ENCODE measurements around the gene SLC17A7.
A peak's percentile ranks its signal among the peaks of the same experiment; 100 is the strongest.

The SLC17A7 gene

DNA sequence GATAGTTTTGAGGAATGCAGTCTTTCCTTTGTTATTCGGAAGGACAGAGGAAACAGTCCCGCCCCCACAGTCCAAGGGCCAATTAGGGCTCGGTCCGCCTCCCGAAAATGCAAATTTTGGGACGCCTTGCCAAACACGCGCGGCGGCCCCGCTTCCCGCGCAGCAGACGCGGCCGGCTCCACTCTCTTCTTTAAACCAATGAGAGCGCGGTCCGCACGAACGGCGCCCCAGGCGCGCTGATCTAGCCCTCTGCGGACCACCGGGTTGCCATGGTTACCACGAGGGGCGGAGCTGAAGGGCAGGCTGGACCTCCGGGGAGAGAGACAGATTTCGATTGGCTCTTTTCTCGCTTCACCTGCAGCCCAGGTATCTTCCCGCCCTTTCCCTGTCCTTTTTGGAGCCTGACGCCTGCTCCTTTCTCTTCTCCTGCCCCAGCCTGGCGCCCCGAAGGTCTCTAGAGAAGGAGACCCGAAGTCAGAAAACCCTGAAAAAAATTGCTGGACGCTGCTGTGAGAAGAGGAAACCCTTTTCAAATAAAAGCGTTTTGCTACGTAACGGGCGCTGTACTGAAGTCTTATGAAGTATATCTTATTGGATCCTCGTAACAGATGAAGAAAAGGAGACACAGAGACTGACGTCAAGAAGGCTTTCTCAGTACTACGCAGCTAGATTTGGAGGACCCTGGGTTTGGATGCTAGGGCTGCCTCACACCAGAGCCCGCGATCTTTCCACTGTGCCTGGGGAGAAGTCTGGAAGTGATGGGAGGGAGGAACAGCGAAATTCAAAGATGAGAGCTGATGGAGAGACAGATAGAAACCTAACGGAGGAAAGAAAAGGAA is 20.1 kb downstream of the SLC17A7 start:
- in situ Hi-C loops (cut with HindIII; ENCODE audit: low pct_ligation_motif_present, low sequenced_read_pairs) = no loop called here
- DNase-seq = peak; percentile 49
- TF ChIP-seq, protein P1, sequence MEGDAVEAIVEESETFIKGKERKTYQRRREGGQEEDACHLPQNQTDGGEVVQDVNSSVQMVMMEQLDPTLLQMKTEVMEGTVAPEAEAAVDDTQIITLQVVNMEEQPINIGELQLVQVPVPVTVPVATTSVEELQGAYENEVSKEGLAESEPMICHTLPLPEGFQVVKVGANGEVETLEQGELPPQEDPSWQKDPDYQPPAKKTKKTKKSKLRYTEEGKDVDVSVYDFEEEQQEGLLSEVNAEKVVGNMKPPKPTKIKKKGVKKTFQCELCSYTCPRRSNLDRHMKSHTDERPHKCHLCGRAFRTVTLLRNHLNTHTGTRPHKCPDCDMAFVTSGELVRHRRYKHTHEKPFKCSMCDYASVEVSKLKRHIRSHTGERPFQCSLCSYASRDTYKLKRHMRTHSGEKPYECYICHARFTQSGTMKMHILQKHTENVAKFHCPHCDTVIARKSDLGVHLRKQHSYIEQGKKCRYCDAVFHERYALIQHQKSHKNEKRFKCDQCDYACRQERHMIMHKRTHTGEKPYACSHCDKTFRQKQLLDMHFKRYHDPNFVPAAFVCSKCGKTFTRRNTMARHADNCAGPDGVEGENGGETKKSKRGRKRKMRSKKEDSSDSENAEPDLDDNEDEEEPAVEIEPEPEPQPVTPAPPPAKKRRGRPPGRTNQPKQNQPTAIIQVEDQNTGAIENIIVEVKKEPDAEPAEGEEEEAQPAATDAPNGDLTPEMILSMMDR (IDR thresholded peaks at IDR 0.05; ENCODE audit: low read depth, low read length, missing control alignments) = no peak
- Histone ChIP-seq H3K27ac (no peak overlapping the region), H3K4me3 (ENCODE audit: low read depth, low read length) (peak overlapping the region; percentile 5), H3K36me3 (replicated peaks) (no peaks in the 10 kb centered on the region), H3K27me3 (replicated peaks) (peaks cover 65% of the 10 kb centered on the region)

DNA sequence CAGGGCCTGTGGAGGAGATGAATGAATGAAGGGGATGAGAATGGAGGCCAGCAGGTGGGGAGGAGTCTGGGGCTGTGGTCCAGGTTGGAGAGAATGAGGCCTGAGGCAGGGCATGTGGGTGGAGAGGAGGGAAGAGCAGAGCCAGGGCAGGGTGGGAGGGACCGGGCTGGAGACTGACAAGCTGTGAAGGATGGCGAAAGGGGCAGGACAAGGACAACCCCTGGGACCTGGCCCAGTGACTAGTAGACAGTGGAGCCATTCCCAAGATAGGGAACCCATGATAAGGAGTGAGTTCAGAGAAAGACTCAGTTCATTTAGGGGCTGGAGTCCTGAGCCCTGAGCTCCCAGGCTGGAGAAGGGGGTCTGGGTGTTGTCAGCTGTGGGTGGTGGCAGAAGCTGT is 21.1 kb downstream of the SLC17A7 start:
- Histone ChIP-seq H3K4me3 (ENCODE audit: low read depth, low read length) (no peak overlapping the region), H3K27me3 (replicated peaks) (peaks cover 55% of the 10 kb centered on the region)

DNA sequence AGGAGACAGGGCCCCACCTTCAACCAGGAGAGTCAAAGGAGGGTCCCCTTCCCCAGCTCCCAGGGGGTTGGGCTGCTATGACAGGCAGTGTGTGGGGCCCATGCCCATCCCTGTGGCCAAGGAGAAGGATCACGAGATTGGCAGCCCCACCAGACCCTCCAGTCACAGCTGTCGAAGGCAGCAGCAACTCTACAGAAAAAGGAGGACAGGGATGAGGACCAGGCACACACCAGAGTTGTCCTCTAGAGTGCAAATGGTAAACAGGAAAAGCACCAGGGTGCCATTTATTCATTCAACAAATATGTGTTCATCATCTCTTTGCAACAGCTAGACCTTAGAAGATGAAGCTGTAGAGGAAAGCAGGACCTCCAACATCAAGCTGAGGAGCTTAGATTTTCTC is 22.2 kb downstream of the SLC17A7 start:
- Histone ChIP-seq H3K36me3 (replicated peaks) (no peaks in the 10 kb centered on the region), H3K27ac (no peak overlapping the region), H3K4me3 (ENCODE audit: low read depth, low read length) (no peak overlapping the region), H3K27me3 (replicated peaks) (peaks cover 44% of the 10 kb centered on the region)
- TF ChIP-seq, protein P1 (IDR thresholded peaks at IDR 0.05; ENCODE audit: low read depth, low read length, missing control alignments) = no peak
- no peak for DNase-seq
- in situ Hi-C loops (cut with HindIII; ENCODE audit: low pct_ligation_motif_present, low sequenced_read_pairs) = no loop called here

More for the DNA sequence above, 21.1 kb downstream of the SLC17A7 start:
- TF ChIP-seq, protein P1 (IDR thresholded peaks at IDR 0.05; ENCODE audit: low read depth, low read length, missing control alignments) = no peak
- no peaks in the 10 kb centered on the region for H3K36me3 ChIP-seq (replicated peaks)
- in situ Hi-C loops (cut with HindIII; ENCODE audit: low pct_ligation_motif_present, low sequenced_read_pairs) = no loop called here
- no peak overlapping the region for H3K27ac ChIP-seq
- DNase-seq = no peak

DNA sequence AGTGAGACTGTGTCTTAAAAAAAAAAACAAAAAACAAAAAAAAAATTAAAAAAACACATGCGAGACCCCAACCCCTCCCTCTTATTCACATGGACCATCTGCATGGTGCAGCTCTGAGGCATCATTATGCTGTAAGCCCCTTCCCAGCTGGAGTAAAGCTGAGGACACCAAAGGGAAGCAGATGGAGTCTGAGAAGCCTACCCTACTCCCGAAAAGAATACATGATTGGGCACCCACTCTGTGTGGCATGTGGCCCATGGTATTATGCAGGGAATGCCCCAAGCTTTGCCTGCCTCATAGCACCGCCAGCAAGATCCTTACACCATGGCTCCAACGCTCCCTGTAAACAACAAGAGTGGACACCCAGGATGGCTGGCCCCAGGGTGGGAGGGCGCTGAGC is 22.8 kb downstream of the SLC17A7 start:
- H3K4me3 ChIP-seq (ENCODE audit: low read depth, low read length) = no peak overlapping the region
- DNase-seq = no peak
- peaks cover 38% of the 10 kb centered on the region for H3K27me3 ChIP-seq (replicated peaks)
- no peaks in the 10 kb centered on the region for H3K36me3 ChIP-seq (replicated peaks)
- TF ChIP-seq, protein P1 (IDR thresholded peaks at IDR 0.05; ENCODE audit: low read depth, low read length, missing control alignments) = no peak
- in situ Hi-C loops (cut with HindIII; ENCODE audit: low pct_ligation_motif_present, low sequenced_read_pairs) = no loop called here
- H3K27ac ChIP-seq = no peak overlapping the region

DNA sequence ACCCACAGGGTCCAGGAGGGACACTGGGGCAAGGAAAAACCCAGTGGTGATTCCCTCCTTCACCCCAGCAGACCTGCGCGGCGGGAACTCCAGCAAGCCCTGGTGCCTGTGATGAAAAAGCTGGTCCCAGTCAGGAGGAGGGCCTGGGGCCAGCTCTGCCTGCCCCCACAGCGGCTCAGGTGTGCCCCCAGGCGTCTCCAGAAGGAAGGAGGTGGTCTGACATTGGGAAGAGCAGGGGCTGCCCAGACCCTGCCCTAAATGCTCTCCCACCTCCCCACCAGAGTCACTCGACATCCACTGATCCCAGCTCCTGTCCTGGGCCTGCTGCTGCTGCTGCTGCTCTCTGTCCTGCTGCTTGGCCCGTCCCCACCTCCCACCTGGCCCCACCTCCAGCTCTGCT is 24.2 kb downstream of the SLC17A7 start:
- Histone ChIP-seq H3K4me3 (ENCODE audit: low read depth, low read length) (no peak overlapping the region), H3K27me3 (replicated peaks) (peaks cover 24% of the 10 kb centered on the region), H3K27ac (no peak overlapping the region), H3K36me3 (replicated peaks) (no peaks in the 10 kb centered on the region)
- DNase-seq = no peak
- in situ Hi-C loops (cut with HindIII; ENCODE audit: low pct_ligation_motif_present, low sequenced_read_pairs) = no loop called here
- TF ChIP-seq, protein P1 (IDR thresholded peaks at IDR 0.05; ENCODE audit: low read depth, low read length, missing control alignments) = no peak

All from brain microvascular endothelial cell (primary cell).